Fibroblast of gingiva (primary cell): ENCODE results near the gene GAS2L2.

Experiments used
- DNase-seq: peaks from one replicate; pipeline ENCODE4 v3.0.0-alpha.2; 2011; ENCODE audit warnings: low read depth

The GAS2L2 gene

GRCh38 chr17:35752945-35753764 is at the start of gene GAS2L2:
Gene GAS2L2, minus strand, starts transcription at chr17:35753239. Its CDS starts 389 bp downstream, at chr17:35752850.
- DNase-seq = peak; percentile 21

- DNase-seq = peak; percentile 27
Observed at GRCh38 chr17:35801583-35802224, 48.7 kb upstream of the GAS2L2 start.

- DNase-seq = peak; percentile 86
Observed at GRCh38 chr17:35799942-35800341, 46.9 kb upstream of the GAS2L2 start.

- no peak for DNase-seq
Observed at GRCh38 chr17:35797918-35798317, 44.9 kb upstream of the GAS2L2 start.

- DNase-seq = no peak
Observed at GRCh38 chr17:35797370-35797769, 44.3 kb upstream of the GAS2L2 start.

GRCh38 chr17:35796942-35797341 is 43.9 kb upstream of the GAS2L2 start:
- DNase-seq = no peak

GRCh38 chr17:35795871-35796265 is 42.8 kb upstream of the GAS2L2 start:
- DNase-seq = no peak

GRCh38 chr17:35795007-35795870 is 42.2 kb upstream of the GAS2L2 start, which contains the start of gene MMP28:
Gene MMP28, minus strand, starts transcription at chr17:35795641. Its CDS starts 264 bp downstream, at chr17:35795377.
- no peak for DNase-seq

GRCh38 chr17:35793257-35793656 is 40.2 kb upstream of the GAS2L2 start:
- no peak for DNase-seq

- no peak for DNase-seq
Observed at GRCh38 chr17:35791681-35792350, 38.8 kb upstream of the GAS2L2 start.

GRCh38 chr17:35790841-35791240 is 37.8 kb upstream of the GAS2L2 start:
- DNase-seq = no peak

GRCh38 chr17:35788477-35789368 is 35.7 kb upstream of the GAS2L2 start:
- peak; percentile 65 for DNase-seq

- no peak for DNase-seq
Observed at GRCh38 chr17:35786941-35787432, 33.9 kb upstream of the GAS2L2 start.

- no peak for DNase-seq
Observed at GRCh38 chr17:35784895-35785294, 31.9 kb upstream of the GAS2L2 start.

GRCh38 chr17:35780950-35781349 is 27.9 kb upstream of the GAS2L2 start:
- DNase-seq = no peak

- no peak for DNase-seq
Observed at GRCh38 chr17:35778641-35779196, 25.7 kb upstream of the GAS2L2 start.

- DNase-seq = no peak
Observed at GRCh38 chr17:35775583-35775982, 22.5 kb upstream of the GAS2L2 start.

GRCh38 chr17:35775039-35775438 is 22.0 kb upstream of the GAS2L2 start:
- DNase-seq = no peak

GRCh38 chr17:35774499-35774898 is 21.5 kb upstream of the GAS2L2 start:
- no peak for DNase-seq
